GM12801 (cell line): ENCODE data around the gene LTBP2.

Source experiments
- TF ChIP-seq, protein P1 (sequence below): IDR thresholded peaks from one replicate; pipeline ENCODE4 v1.5.1; 2011; ENCODE audit warnings: control low read depth; ENCODE audit not compliant: insufficient read length; ENCODE audit errors: extremely low read depth

The LTBP2 gene

GRCh38 chr14:74551001-74551400 lies 61.0 kb downstream of the LTBP2 start:
- TF ChIP-seq, protein P1, sequence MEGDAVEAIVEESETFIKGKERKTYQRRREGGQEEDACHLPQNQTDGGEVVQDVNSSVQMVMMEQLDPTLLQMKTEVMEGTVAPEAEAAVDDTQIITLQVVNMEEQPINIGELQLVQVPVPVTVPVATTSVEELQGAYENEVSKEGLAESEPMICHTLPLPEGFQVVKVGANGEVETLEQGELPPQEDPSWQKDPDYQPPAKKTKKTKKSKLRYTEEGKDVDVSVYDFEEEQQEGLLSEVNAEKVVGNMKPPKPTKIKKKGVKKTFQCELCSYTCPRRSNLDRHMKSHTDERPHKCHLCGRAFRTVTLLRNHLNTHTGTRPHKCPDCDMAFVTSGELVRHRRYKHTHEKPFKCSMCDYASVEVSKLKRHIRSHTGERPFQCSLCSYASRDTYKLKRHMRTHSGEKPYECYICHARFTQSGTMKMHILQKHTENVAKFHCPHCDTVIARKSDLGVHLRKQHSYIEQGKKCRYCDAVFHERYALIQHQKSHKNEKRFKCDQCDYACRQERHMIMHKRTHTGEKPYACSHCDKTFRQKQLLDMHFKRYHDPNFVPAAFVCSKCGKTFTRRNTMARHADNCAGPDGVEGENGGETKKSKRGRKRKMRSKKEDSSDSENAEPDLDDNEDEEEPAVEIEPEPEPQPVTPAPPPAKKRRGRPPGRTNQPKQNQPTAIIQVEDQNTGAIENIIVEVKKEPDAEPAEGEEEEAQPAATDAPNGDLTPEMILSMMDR = no peak

DNA sequence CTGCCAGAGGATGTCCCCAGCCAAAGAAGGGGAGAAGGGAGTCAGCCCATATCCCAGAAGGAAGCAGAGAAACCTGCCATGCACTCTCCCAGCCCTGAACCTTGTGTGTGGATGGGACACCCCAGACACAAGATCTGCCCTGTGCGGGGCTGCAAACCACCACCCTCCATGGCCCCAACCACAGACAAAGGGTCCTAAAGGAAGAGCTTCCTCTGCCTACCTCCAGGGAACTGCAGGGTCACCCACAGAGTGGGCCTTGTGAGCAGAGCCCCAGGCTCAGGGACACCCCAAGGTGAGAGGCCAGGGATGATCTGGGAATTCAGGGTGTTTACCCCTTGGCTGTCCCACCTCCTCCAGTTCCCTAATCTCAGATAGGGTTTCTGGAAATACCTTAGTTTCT lies 62.0 kb downstream of the LTBP2 start:
- TF ChIP-seq, protein P1 = no peak

GRCh38 chr14:74549588-74549987 lies 62.4 kb downstream of the LTBP2 start:
- TF ChIP-seq, protein P1 = no peak

- TF ChIP-seq, protein P1 = no peak
Observed at GRCh38 chr14:74548881-74549280, 63.2 kb downstream of the LTBP2 start.

- TF ChIP-seq, protein P1 = no peak
Observed at GRCh38 chr14:74547331-74547927, 64.6 kb downstream of the LTBP2 start.

DNA sequence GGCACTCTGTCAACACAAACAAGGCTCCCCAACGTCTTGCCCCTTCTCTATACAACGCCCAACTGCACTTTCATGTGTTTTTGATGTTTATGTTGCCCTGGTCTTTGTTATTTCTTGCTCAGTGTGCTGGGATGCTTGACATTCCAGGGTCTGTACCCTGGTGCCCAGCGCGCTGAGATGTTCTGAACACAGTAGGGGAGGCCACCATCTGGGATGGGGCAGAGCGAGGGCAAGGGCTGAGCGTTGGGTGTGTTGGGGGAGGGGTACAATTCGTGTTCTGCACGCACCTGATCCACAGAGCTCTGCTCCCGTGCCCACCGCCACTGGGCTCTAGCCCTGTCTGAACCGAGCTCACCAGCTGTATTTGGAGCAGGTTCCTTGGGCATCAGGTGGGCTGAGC lies 65.6 kb downstream of the LTBP2 start:
- TF ChIP-seq, protein P1 = no peak

GRCh38 chr14:74545386-74545785 lies 66.7 kb downstream of the LTBP2 start:
- TF ChIP-seq, protein P1 = no peak
